SK-N-SH (cell line): Measurements from ENCODE around the gene AUTS2. TPM values are rescaled to one million over a fixed set of nuclear protein-coding genes. Genes with fewer than 3 reads are reported as not detected.

Experiments
- CTCF ChIA-PET: fragments of 300-600, 350-600 bp; formaldehyde crosslinking; extraction: SDS; loops from one replicate; lab custom pipeline; 2021; lab: Yijun Ruan, JAX
- POLR2A ChIA-PET: fragments of 350-600 bp; sonication (Branson Sonifier 250); formaldehyde crosslinking; extraction: SDS; loops from one replicate; lab custom pipeline; 2020; ENCODE audit warnings: antibody characterized with exemption, inconsistent platforms; lab: Yijun Ruan, JAX
- DNase-seq: peaks from one replicate; pipeline ENCODE4 v3.0.0; 2012
- H2AFZ ChIP-seq: fragments of 200-600 bp; sonication (generic); 2 replicates; pipeline ENCODE4 v1.8.1; 2016; ENCODE audit warnings: antibody characterized with exemption, mild to moderate bottlenecking, low read depth
- H3F3A ChIP-seq: fragments of 200-600 bp; sonication (generic); replicated peaks from 2 replicates; pipeline ENCODE3; 2016; ENCODE audit warnings: antibody characterized with exemption, mild to moderate bottlenecking; ENCODE audit not compliant: insufficient read depth
- H3K27ac ChIP-seq, 2 experiments: fragments of 200-500 bp in 1 of 2; fragments of 200-600 bp in 1 of 2; sonication (Bioruptor generic) in 1 of 2; sonication (generic), shearing (Covaris generic) in 1 of 2; 2 replicates each; pipeline versions ENCODE4 v1.5.1 to v1.6.1; 2014 to 2016; ENCODE audit warnings: low read depth in 2 of 2, inconsistent platforms in 1 of 2, low read length in 1 of 2, mild to moderate bottlenecking in 1 of 2, mixed read lengths in 1 of 2
- H3K27me3 ChIP-seq: fragments of 200-600 bp; sonication (generic), shearing (Covaris generic); 2 replicates; pipeline ENCODE4 v1.6.1; 2016; ENCODE audit warnings: mixed run types; ENCODE audit not compliant: insufficient read depth
- H3K36me3 ChIP-seq, 2 experiments: fragments of 200-500 bp in 1 of 2; fragments of 200-600 bp in 1 of 2; sonication (Bioruptor generic) in 1 of 2; sonication (generic) in 1 of 2; replicated peaks in 1 of 2; 2 replicates each; pipeline versions ENCODE3 to v1.5.1; 2014 to 2016; ENCODE audit warnings: low read length in 1 of 2, mild to moderate bottlenecking in 1 of 2; ENCODE audit not compliant: insufficient read depth in 2 of 2, control insufficient read depth in 1 of 2
- H3K4me1 ChIP-seq, 2 experiments: fragments of 200-500 bp in 1 of 2; fragments of 200-600 bp in 1 of 2; sonication (Bioruptor generic) in 1 of 2; sonication (generic), shearing (Covaris generic) in 1 of 2; 2 replicates each; pipeline versions ENCODE4 v1.5.1 to v1.6.1; 2014 to 2016; ENCODE audit warnings: low read depth in 1 of 2, low read length in 1 of 2, mixed run types in 1 of 2; ENCODE audit not compliant: insufficient read depth in 2 of 2, control insufficient read depth in 1 of 2
- H3K4me2 ChIP-seq: fragments of 200-600 bp; sonication (generic), shearing (Covaris generic); 2 replicates; pipeline ENCODE4 v1.6.1; 2017; ENCODE audit warnings: mixed run types
- H3K4me3 ChIP-seq, 2 experiments: fragments of 200-500 bp in 1 of 2; fragments of 200-600 bp in 1 of 2; sonication (Bioruptor generic) in 1 of 2; sonication (generic), shearing (Covaris generic) in 1 of 2; 2 replicates each; pipeline versions ENCODE4 v1.5.1 to v1.8.1; 2014 to 2016; ENCODE audit warnings: low read depth in 2 of 2, inconsistent platforms in 1 of 2, low read length in 1 of 2, mild to moderate bottlenecking in 1 of 2, mixed read lengths in 1 of 2, moderate library complexity in 1 of 2
- H3K79me2 ChIP-seq: fragments of 200-600 bp; sonication (generic); 2 replicates; pipeline ENCODE4 v1.8.1; 2017; ENCODE audit warnings: mild to moderate bottlenecking; ENCODE audit not compliant: insufficient read depth
- H3K9ac ChIP-seq: fragments of 200-600 bp; sonication (generic); 2 replicates; pipeline ENCODE4 v1.6.1; 2017; ENCODE audit warnings: mixed run types
- H3K9me2 ChIP-seq: fragments of 200-600 bp; sonication (generic); 2 replicates; pipeline ENCODE4 v1.6.1; 2017; ENCODE audit warnings: mixed run types
- H3K9me3 ChIP-seq: fragments of 200-600 bp; sonication (generic); 2 replicates; pipeline ENCODE4 v1.6.1; 2017; ENCODE audit warnings: mixed run types, mild to moderate bottlenecking, moderate library complexity
- H4K20me1 ChIP-seq: fragments of 200-600 bp; sonication (generic); 2 replicates; pipeline ENCODE4 v1.6.1; 2017; ENCODE audit warnings: mild to moderate bottlenecking, mixed run types; ENCODE audit not compliant: insufficient read depth
- ELF1 ChIP-seq: IDR thresholded peaks from 2 replicates; pipeline ENCODE4 v1.4.0; 2012
- FOXM1 ChIP-seq: IDR thresholded peaks from 2 replicates; pipeline ENCODE4 v1.4.0; 2012; ENCODE audit warnings: low read depth, mild to moderate bottlenecking
- GABPA ChIP-seq: IDR thresholded peaks from 2 replicates; pipeline ENCODE4 v1.4.0; 2012; ENCODE audit warnings: low read depth, mild to moderate bottlenecking
- GATA2 ChIP-seq: sonication (generic); formaldehyde crosslinking; IDR thresholded peaks from 2 replicates; pipeline ENCODE4 v1.5.0; 2020; ENCODE audit warnings: mild to moderate bottlenecking, missing genetic modification reagents
- MXI1 ChIP-seq: IDR thresholded peaks from 2 replicates; pipeline ENCODE4 v1.6.1; 2012; ENCODE audit warnings: mild to moderate bottlenecking, low read depth, low read length, improper control_type of control experiment
- POLR2AphosphoS5 ChIP-seq: IDR thresholded peaks from 2 replicates; pipeline ENCODE4 v1.6.1; 2012; ENCODE audit warnings: low read depth, low read length
- REST ChIP-seq: IDR thresholded peaks from 2 replicates; pipeline ENCODE4 v1.6.1; 2012; ENCODE audit warnings: mild to moderate bottlenecking, low read depth, low read length, moderate library complexity
- RFX5 ChIP-seq: IDR thresholded peaks from 2 replicates; pipeline ENCODE4 v1.6.1; 2012; ENCODE audit warnings: mild to moderate bottlenecking, improper control_type of control experiment, low read length
- TAF1 ChIP-seq: IDR thresholded peaks from 2 replicates; pipeline ENCODE4 v1.6.1; 2012; ENCODE audit warnings: low read depth, mild to moderate bottlenecking, low read length, moderate library complexity, borderline replicate concordance
- TEAD4 ChIP-seq: IDR thresholded peaks from 2 replicates; pipeline ENCODE4 v1.4.0; 2012; ENCODE audit warnings: mild to moderate bottlenecking, borderline replicate concordance; ENCODE audit not compliant: insufficient read depth
- YY1 ChIP-seq: IDR thresholded peaks from 2 replicates; pipeline ENCODE4 v1.4.0; 2012; ENCODE audit warnings: low read depth, mild to moderate bottlenecking
- WGBS: methylation state at CpG from one replicate; pipeline ENCODE4 v1.1.6; 2017; ENCODE audit warnings: low lambda C conversion rate; 5-methylcytosine and 5-hydroxymethylcytosine counted together
- polyA plus RNA-seq, 3 experiments: library from polyadenylated mRNA; depleted of rRNA; stranded (reverse); fragments of >200 nt; gene quantifications; 2 replicates each; pipeline ENCODE4 v1.2.3, GENCODE V29; 2012

Gene AUTS2
- polyA plus RNA-seq, 1 of the 3 experiments (the other 2 are of a cell fraction), result 15.6 TPM

- Histone ChIP-seq H3K9me2 (no peaks in the 10 kb centered on the region), H3K27me3 (no peaks in the 10 kb centered on the region; the same call in 1 of the 2 replicates), H4K20me1 (no peaks in the 10 kb centered on the region), H2AFZ (no peak overlapping the region), H3K4me3 (no peak overlapping the region), H3K79me2 (no peaks in the 10 kb centered on the region), H3K9ac (no peak overlapping the region), H3F3A (no peaks in the 10 kb centered on the region), H3K4me2 (no peak overlapping the region), H3K4me1 (no peaks in the 10 kb centered on the region), H3K27ac (no peak overlapping the region), H3K9me3 (no peaks in the 10 kb centered on the region), H3K36me3 (no peaks in the 10 kb centered on the region)
- 29% methylated on average over 6 of the region's 6 CpGs for WGBS
- ChIA-PET CTCF (no interaction called here), POLR2A (no interaction called here)
- no peak for DNase-seq
- TF ChIP-seq ELF1, result no peak
- TF ChIP-seq FOXM1, result no peak
- no peak for TF ChIP-seq TEAD4
- TF ChIP-seq GABPA, result no peak
- no peak for TF ChIP-seq RFX5
- TF ChIP-seq YY1, result no peak
- no peak for TF ChIP-seq GATA2
- TF ChIP-seq REST, result no peak
- TF ChIP-seq POLR2AphosphoS5, result no peak
- TF ChIP-seq MXI1, result no peak
Observed at GRCh38 chr7:70836946-70837345, 1238.7 kb downstream of the AUTS2 start.

GRCh38 chr7:70837589-70837988, 1239.3 kb downstream of the AUTS2 start:
- DNase-seq, result no peak
- POLR2A ChIA-PET, result no interaction called here
- Histone ChIP-seq H3F3A (no peaks in the 10 kb centered on the region), H2AFZ (no peak overlapping the region), H3K4me2 (no peak overlapping the region), H3K4me3 (no peak overlapping the region), H4K20me1 (no peaks in the 10 kb centered on the region), H3K9me3 (no peaks in the 10 kb centered on the region), H3K9me2 (no peaks in the 10 kb centered on the region)
- WGBS, result 35% methylated on average over 4 of the region's 4 CpGs
- TF ChIP-seq TAF1, result no peak
- TF ChIP-seq, all 33 proteins: peak for 0
- H3K27ac ChIP-seq, result no peak overlapping the region
- no peak overlapping the region for H3K9ac ChIP-seq
- CTCF ChIA-PET, result interaction anchor here (0.7 to 1.7 kb wide), 2 partner anchors 9 to 140 kb away, joined by 3 to 12 read pairs; no protein-coding TSS in a partner anchor
- no peaks in the 10 kb centered on the region for H3K79me2 ChIP-seq
- H3K4me1 ChIP-seq, result no peaks in the 10 kb centered on the region
- no peaks in the 10 kb centered on the region for H3K36me3 ChIP-seq
- no peaks in the 10 kb centered on the region; the same call in 1 of the 2 replicates for H3K27me3 ChIP-seq
